RWPE2 (cell line): ENCODE measurements around the gene THBS4.

Experiments used
- ATAC-seq: fragments of 200-7000 bp; cut with Tn5 transposase; 3 replicates; pipeline ENCODE4 v1.9.1; 2021; ENCODE audit warnings: low read depth
- DNase-seq: peaks from one replicate; pipeline ENCODE4 v3.0.0-alpha.2; 2020; ENCODE audit warnings: low spot score
- H3K27ac ChIP-seq: fragments of 450-650 bp; 2 replicates; pipeline ENCODE4 v1.5.1; 2017; ENCODE audit warnings: mild to moderate bottlenecking; ENCODE audit not compliant: poor library complexity, severe bottlenecking
- H3K27me3 ChIP-seq: fragments of 250-450 bp; sonication (Bioruptor Pico); 2 replicates; pipeline ENCODE4 v1.5.1; 2021; ENCODE audit warnings: mild to moderate bottlenecking, moderate library complexity; ENCODE audit not compliant: insufficient read depth, poor library complexity, severe bottlenecking
- H3K36me3 ChIP-seq: fragments of 250-450 bp; sonication (Bioruptor Pico); 2 replicates; pipeline ENCODE4 v1.5.1; 2020; ENCODE audit warnings: low read depth, mild to moderate bottlenecking, moderate library complexity
- H3K4me1 ChIP-seq: fragments of 250-450 bp; sonication (Bioruptor Pico); 2 replicates; pipeline ENCODE4 v1.5.1; 2021; ENCODE audit warnings: mild to moderate bottlenecking, moderate library complexity; ENCODE audit not compliant: insufficient read depth, poor library complexity, severe bottlenecking
- H3K4me3 ChIP-seq: fragments of 250-450 bp; sonication (Bioruptor Pico); 2 replicates; pipeline ENCODE4 v1.5.1; 2021; ENCODE audit warnings: mild to moderate bottlenecking, moderate library complexity; ENCODE audit not compliant: severe bottlenecking
- H3K9me3 ChIP-seq: fragments of 250-450 bp; sonication (Bioruptor Pico); 2 replicates; pipeline ENCODE4 v1.5.1; 2021; ENCODE audit warnings: mild to moderate bottlenecking, moderate library complexity; ENCODE audit not compliant: severe bottlenecking
- TF ChIP-seq, protein P1 (sequence below): fragments of 450-650 bp; IDR thresholded peaks from one replicate; pipeline ENCODE4 v1.5.1; 2017; ENCODE audit warnings: mild to moderate bottlenecking, moderate library complexity; ENCODE audit not compliant: poor library complexity, severe bottlenecking

THBS4 gene

DNA sequence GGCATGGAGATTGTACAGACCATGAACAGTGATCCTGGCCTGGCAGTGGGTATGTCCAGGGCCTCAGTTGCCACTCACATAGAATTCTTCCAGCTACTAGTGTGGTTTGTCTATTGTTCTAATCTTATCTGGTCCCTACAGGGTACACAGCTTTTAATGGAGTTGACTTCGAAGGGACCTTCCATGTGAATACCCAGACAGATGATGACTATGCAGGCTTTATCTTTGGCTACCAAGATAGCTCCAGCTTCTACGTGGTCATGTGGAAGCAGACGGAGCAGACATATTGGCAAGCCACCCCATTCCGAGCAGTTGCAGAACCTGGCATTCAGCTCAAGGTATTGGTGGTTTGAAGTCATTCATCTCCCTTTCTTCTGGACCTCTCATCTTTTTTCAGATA lies 43.8 kb downstream of the THBS4 start:
- no peaks in the 10 kb centered on the region for H3K27me3 ChIP-seq
- no peaks in the 10 kb centered on the region for H3K36me3 ChIP-seq
- H3K9me3 ChIP-seq = no peaks in the 10 kb centered on the region
- TF ChIP-seq, protein P1, sequence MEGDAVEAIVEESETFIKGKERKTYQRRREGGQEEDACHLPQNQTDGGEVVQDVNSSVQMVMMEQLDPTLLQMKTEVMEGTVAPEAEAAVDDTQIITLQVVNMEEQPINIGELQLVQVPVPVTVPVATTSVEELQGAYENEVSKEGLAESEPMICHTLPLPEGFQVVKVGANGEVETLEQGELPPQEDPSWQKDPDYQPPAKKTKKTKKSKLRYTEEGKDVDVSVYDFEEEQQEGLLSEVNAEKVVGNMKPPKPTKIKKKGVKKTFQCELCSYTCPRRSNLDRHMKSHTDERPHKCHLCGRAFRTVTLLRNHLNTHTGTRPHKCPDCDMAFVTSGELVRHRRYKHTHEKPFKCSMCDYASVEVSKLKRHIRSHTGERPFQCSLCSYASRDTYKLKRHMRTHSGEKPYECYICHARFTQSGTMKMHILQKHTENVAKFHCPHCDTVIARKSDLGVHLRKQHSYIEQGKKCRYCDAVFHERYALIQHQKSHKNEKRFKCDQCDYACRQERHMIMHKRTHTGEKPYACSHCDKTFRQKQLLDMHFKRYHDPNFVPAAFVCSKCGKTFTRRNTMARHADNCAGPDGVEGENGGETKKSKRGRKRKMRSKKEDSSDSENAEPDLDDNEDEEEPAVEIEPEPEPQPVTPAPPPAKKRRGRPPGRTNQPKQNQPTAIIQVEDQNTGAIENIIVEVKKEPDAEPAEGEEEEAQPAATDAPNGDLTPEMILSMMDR = no peak
- H3K4me1 ChIP-seq = no peaks in the 10 kb centered on the region
- DNase-seq = no peak
- no peak overlapping the region for H3K27ac ChIP-seq
- no peak for ATAC-seq
- no peak overlapping the region for H3K4me3 ChIP-seq

DNA sequence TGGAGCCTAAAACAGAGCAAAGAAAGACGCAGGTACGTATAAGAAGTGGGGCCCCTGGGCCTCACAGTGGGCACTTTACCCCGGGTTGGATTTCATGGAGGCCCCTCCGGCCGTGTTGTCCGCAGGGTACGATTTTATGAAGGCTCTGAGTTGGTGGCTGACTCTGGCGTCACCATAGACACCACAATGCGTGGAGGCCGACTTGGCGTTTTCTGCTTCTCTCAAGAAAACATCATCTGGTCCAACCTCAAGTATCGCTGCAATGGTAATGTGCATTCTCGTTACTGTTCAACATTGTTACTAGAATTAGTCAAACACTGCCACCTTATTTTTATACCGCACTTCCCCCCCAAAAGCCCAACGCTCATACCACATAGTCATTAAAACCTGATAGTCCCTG lies 47.1 kb downstream of the THBS4 start:
- Histone ChIP-seq H3K9me3 (no peaks in the 10 kb centered on the region), H3K4me3 (no peak overlapping the region), H3K27me3 (no peaks in the 10 kb centered on the region), H3K27ac (no peak overlapping the region), H3K36me3 (no peaks in the 10 kb centered on the region), H3K4me1 (no peaks in the 10 kb centered on the region)
- TF ChIP-seq, protein P1 = no peak
- DNase-seq (no peak), ATAC-seq (no peak)

GRCh38 chr5:80082731-80083100 lies 47.6 kb downstream of the THBS4 start:
- H3K4me3 ChIP-seq = no peak overlapping the region
- no peaks in the 10 kb centered on the region for H3K36me3 ChIP-seq
- TF ChIP-seq, protein P1 = peak; percentile 94
- no peaks in the 10 kb centered on the region for H3K27me3 ChIP-seq
- no peak for DNase-seq
- no peak overlapping the region for H3K27ac ChIP-seq
- H3K4me1 ChIP-seq = no peaks in the 10 kb centered on the region
- H3K9me3 ChIP-seq = no peaks in the 10 kb centered on the region
- ATAC-seq = peak; percentile 55

- no peaks in the 10 kb centered on the region for H3K9me3 ChIP-seq
- H3K27me3 ChIP-seq = no peaks in the 10 kb centered on the region
- DNase-seq = no peak
- H3K4me1 ChIP-seq = no peaks in the 10 kb centered on the region
- peak; percentile 83 for ATAC-seq
- TF ChIP-seq, protein P1 = peak; percentile 81
- H3K4me3 ChIP-seq = no peak overlapping the region
- H3K36me3 ChIP-seq = no peaks in the 10 kb centered on the region
- H3K27ac ChIP-seq = no peak overlapping the region
These were observed 48.1 kb downstream of the THBS4 start for GRCh38 chr5:80083101-80083890.

GRCh38 chr5:80090884-80091166 lies 55.7 kb downstream of the THBS4 start:
- no peak overlapping the region for H3K4me3 ChIP-seq
- H3K4me1 ChIP-seq = no peaks in the 10 kb centered on the region
- DNase-seq (no peak), ATAC-seq (no peak)
- H3K27me3 ChIP-seq = no peaks in the 10 kb centered on the region
- no peaks in the 10 kb centered on the region for H3K9me3 ChIP-seq
- H3K36me3 ChIP-seq = no peaks in the 10 kb centered on the region
- TF ChIP-seq, protein P1 = no peak
- H3K27ac ChIP-seq = no peak overlapping the region
